Measurements from ENCODE around the gene CCL7.

CCL7 gene

GRCh38 chr17:34308371-34308770 lies 38.4 kb downstream of the CCL7 start:
- TF ChIP-seq TAF1 (IDR thresholded peaks at IDR 0.05; ENCODE audit: borderline replicate concordance, insufficient read depth, low read length) (no peak), SIN3A (IDR thresholded peaks at IDR 0.05; ENCODE audit: borderline replicate concordance, insufficient read depth, low read length) (no peak), REST (IDR thresholded peaks at IDR 0.05; ENCODE audit: insufficient read depth in 1 of 2, low read depth in 2 of 2, low read length in 2 of 2) (no peak), POLR2AphosphoS5 (IDR thresholded peaks at IDR 0.05; ENCODE audit: low read depth, low read length) (no peak), FOXP2 (optimal IDR thresholded peaks at IDR 0.05; ENCODE audit: borderline replicate concordance, extremely low read depth, extremely low read length, insufficient read depth) (no peak)

- no peak for TF ChIP-seq TAF1 (IDR thresholded peaks at IDR 0.05; ENCODE audit: borderline replicate concordance, insufficient read depth, low read length)
- TF ChIP-seq REST (IDR thresholded peaks at IDR 0.05; ENCODE audit: insufficient read depth in 1 of 2, low read depth in 2 of 2, low read length in 2 of 2), result no peak
- no peak for TF ChIP-seq FOXP2 (optimal IDR thresholded peaks at IDR 0.05; ENCODE audit: borderline replicate concordance, extremely low read depth, extremely low read length, insufficient read depth)
- TF ChIP-seq POLR2AphosphoS5 (IDR thresholded peaks at IDR 0.05; ENCODE audit: low read depth, low read length), result no peak
- no peak for TF ChIP-seq SIN3A (IDR thresholded peaks at IDR 0.05; ENCODE audit: borderline replicate concordance, insufficient read depth, low read length)
Observed at GRCh38 chr17:34311291-34311690, 41.3 kb downstream of the CCL7 start.

- TF ChIP-seq TAF1 (IDR thresholded peaks at IDR 0.05; ENCODE audit: borderline replicate concordance, insufficient read depth, low read length) (no peak), REST (IDR thresholded peaks at IDR 0.05; ENCODE audit: insufficient read depth in 1 of 2, low read depth in 2 of 2, low read length in 2 of 2) (no peak), FOXP2 (optimal IDR thresholded peaks at IDR 0.05; ENCODE audit: borderline replicate concordance, extremely low read depth, extremely low read length, insufficient read depth) (no peak), SIN3A (IDR thresholded peaks at IDR 0.05; ENCODE audit: borderline replicate concordance, insufficient read depth, low read length) (no peak), POLR2AphosphoS5 (IDR thresholded peaks at IDR 0.05; ENCODE audit: low read depth, low read length) (no peak)
Observed at GRCh38 chr17:34312080-34312479, 42.1 kb downstream of the CCL7 start.

- no peak for TF ChIP-seq REST (IDR thresholded peaks at IDR 0.05; ENCODE audit: insufficient read depth in 1 of 2, low read depth in 2 of 2, low read length in 2 of 2)
- TF ChIP-seq TAF1 (IDR thresholded peaks at IDR 0.05; ENCODE audit: borderline replicate concordance, insufficient read depth, low read length), result no peak
- no peak for TF ChIP-seq SIN3A (IDR thresholded peaks at IDR 0.05; ENCODE audit: borderline replicate concordance, insufficient read depth, low read length)
- no peak for TF ChIP-seq FOXP2 (optimal IDR thresholded peaks at IDR 0.05; ENCODE audit: borderline replicate concordance, extremely low read depth, extremely low read length, insufficient read depth)
- TF ChIP-seq POLR2AphosphoS5 (IDR thresholded peaks at IDR 0.05; ENCODE audit: low read depth, low read length), result no peak
Observed at GRCh38 chr17:34313164-34313563, 43.1 kb downstream of the CCL7 start.

GRCh38 chr17:34314279-34314678 lies 44.3 kb downstream of the CCL7 start:
- TF ChIP-seq POLR2AphosphoS5 (IDR thresholded peaks at IDR 0.05; ENCODE audit: low read depth, low read length) (no peak), FOXP2 (optimal IDR thresholded peaks at IDR 0.05; ENCODE audit: borderline replicate concordance, extremely low read depth, extremely low read length, insufficient read depth) (no peak), TAF1 (IDR thresholded peaks at IDR 0.05; ENCODE audit: borderline replicate concordance, insufficient read depth, low read length) (no peak), REST (IDR thresholded peaks at IDR 0.05; ENCODE audit: insufficient read depth in 1 of 2, low read depth in 2 of 2, low read length in 2 of 2) (no peak), SIN3A (IDR thresholded peaks at IDR 0.05; ENCODE audit: borderline replicate concordance, insufficient read depth, low read length) (no peak)
